Stomach (tissue), 9 donors: ENCODE results near the gene COL5A1. TPM values are rescaled to one million over a fixed set of nuclear protein-coding genes. Genes with fewer than 3 reads are reported as not detected.

Experiments
- DNase-seq, 2 donors: peaks; one replicate each; pipeline versions ENCODE4 v3.0.0 to v3.0.0-alpha.2; 2013 to 2019
- H3K27ac ChIP-seq, 5 donors: fragments of 200-600 bp in 4 of 5; sonication (generic) in 4 of 5; one replicate each; pipeline ENCODE4 v1.5.1; 2013 to 2019; ENCODE audit warnings: mild to moderate bottlenecking in 1 of 5, moderate library complexity in 1 of 5
- H3K27me3 ChIP-seq, 3 donors: fragments of 200-600 bp; sonication (generic); one replicate each; pipeline ENCODE4 v1.5.1; 2017 to 2019; ENCODE audit warnings: mixed run types in 1 of 3
- H3K36me3 ChIP-seq, 4 donors: fragments of 200-600 bp; sonication (generic); 1 replicate in 3 of 4; 2 replicates in 1 of 4; pipeline ENCODE4 v1.5.1; 2016 to 2019
- H3K4me1 ChIP-seq, 4 donors: fragments of 200-600 bp; sonication (generic); one replicate each; pipeline ENCODE4 v1.5.1; 2016 to 2019
- H3K4me3 ChIP-seq, 4 donors: fragments of 200-600 bp; sonication (generic) in 3 of 4; one replicate each; pipeline ENCODE4 v1.5.1; 2016 to 2019; ENCODE audit warnings: mild to moderate bottlenecking in 1 of 4
- H3K9me3 ChIP-seq, 4 donors: fragments of 200-600 bp; sonication (generic); one replicate each; pipeline ENCODE4 v1.5.1; 2016 to 2019
- CTCF ChIP-seq, 7 experiments: fragments of 450-650 bp in 4 of 7; fragments of 200-600 bp in 3 of 7; sonication (generic) in 3 of 7; IDR thresholded peaks; one replicate each; pipeline ENCODE4 v1.5.1; 2016 to 2019; ENCODE audit warnings: antibody characterized with exemption in 7 of 7, control low read depth in 2 of 7, mild to moderate bottlenecking in 1 of 7
- EP300 ChIP-seq: sonication (generic); formaldehyde crosslinking; IDR thresholded peaks from one replicate; pipeline ENCODE4 v1.6.1; 2017; ENCODE audit warnings: antibody characterized with exemption
- POLR2A ChIP-seq, 4 donors: fragments of 450-650 bp; IDR thresholded peaks; one replicate each; pipeline ENCODE4 v1.6.1; 2016; ENCODE audit warnings: antibody characterized with exemption in 4 of 4, control low read depth in 2 of 4, mild to moderate bottlenecking in 1 of 4, moderate library complexity in 1 of 4
- POLR2AphosphoS5 ChIP-seq, 3 donors: sonication (generic); formaldehyde crosslinking; IDR thresholded peaks; one replicate each; pipeline ENCODE4 v1.6.1; 2016; ENCODE audit warnings: antibody characterized with exemption in 3 of 3
- WGBS, 5 donors: extraction: QIAGEN DNeasy Blood & Tissue Kit in 3 of 5; methylation state at CpG; one replicate each; pipeline versions ENCODE4 v1.1.5 to v1.1.7; 2013 to 2018; 5-methylcytosine and 5-hydroxymethylcytosine counted together
- intact Hi-C: fragments of 100-400 bp; cut with DNase I; formaldehyde crosslinking; loops from one replicate; pipeline ENCODE4 v1.15.1; 2023; ENCODE audit warnings: low total_unique reads
- polyA plus RNA-seq, 3 donors: library from polyadenylated mRNA; stranded (reverse); fragments of 200-250 nt; gene quantifications; one replicate each; pipeline ENCODE4 v1.2.3, GENCODE V29; 2013
- total RNA-seq, 5 donors: library from RNA; depleted of rRNA; stranded (reverse); fragments of >200 nt; gene quantifications; one replicate each; pipeline versions ENCODE4 v1.1.0 to v1.2.3, GENCODE V29; 2014 to 2016
- donor health status: healthy with polysubstance abuse.
- donor health status: Bipolar disorder and iron deficiency.
- donor health status: healthy.

The COL5A1 gene
- total and polyA plus RNA-seq, 8 donors = 7.3 to 205 (median 26.4) TPM

GRCh38 chr9:134720136-134720753 is 78.6 kb downstream of the COL5A1 start:
- intact Hi-C loops = no loop called here
- DNase-seq = no peak
- Histone ChIP-seq H3K4me3 (no peak overlapping the region), H3K27ac (no peak overlapping the region), H3K4me1 (peaks cover 0 to 49% (median 29%) of the 10 kb centered on the region in 4 donors), H3K9me3 (no peaks in the 10 kb centered on the region), H3K27me3 (peaks cover 0 to 9% (median 0%) of the 10 kb centered on the region in 3 donors), H3K36me3 (peaks cover 0 to 15% (median 0%) of the 10 kb centered on the region in 4 donors)
- no peak for TF ChIP-seq CTCF (IDR thresholded peaks at IDR 0.05)
- TF ChIP-seq POLR2AphosphoS5 (IDR thresholded peaks at IDR 0.05) = no peak
- TF ChIP-seq POLR2A (IDR thresholded peaks at IDR 0.05) = no peak
- TF ChIP-seq EP300 = no peak
- WGBS, 5 donors = 81 to 86% (median 85%) methylated on average over 8 to 17 of the region's 17 CpGs

GRCh38 chr9:134720796-134721195 is 79.2 kb downstream of the COL5A1 start:
- 87 to 96% (median 92%) methylated on average over 9 of the region's 9 CpGs for WGBS, 5 donors

GRCh38 chr9:134721344-134721743 is 79.7 kb downstream of the COL5A1 start:
- Histone ChIP-seq H3K27ac (no peak overlapping the region), H3K4me3 (no peak overlapping the region), H3K4me1 (peaks cover 0 to 58% (median 31%) of the 10 kb centered on the region in 4 donors), H3K27me3 (peaks cover 0 to 9% (median 0%) of the 10 kb centered on the region in 3 donors), H3K9me3 (no peaks in the 10 kb centered on the region), H3K36me3 (peaks cover 0 to 12% (median 0%) of the 10 kb centered on the region in 4 donors)
- DNase-seq = no peak
- intact Hi-C loops = no loop called here
- WGBS, 5 donors = 80 to 87% (median 84%) methylated on average over 9 of the region's 9 CpGs
- no peak for TF ChIP-seq EP300
- TF ChIP-seq POLR2A (IDR thresholded peaks at IDR 0.05) = no peak
- TF ChIP-seq POLR2AphosphoS5 (IDR thresholded peaks at IDR 0.05) = no peak
- TF ChIP-seq CTCF (IDR thresholded peaks at IDR 0.05) = no peak

More at GRCh38 chr9:134720796-134721195, 79.2 kb downstream of the COL5A1 start:
- DNase-seq = no peak
- no peak overlapping the region for H3K27ac ChIP-seq
- peaks cover 0 to 9% (median 0%) of the 10 kb centered on the region in 3 donors for H3K27me3 ChIP-seq
- H3K36me3 ChIP-seq = peaks cover 0 to 15% (median 0%) of the 10 kb centered on the region in 4 donors
- peaks cover 0 to 55% (median 31%) of the 10 kb centered on the region in 4 donors for H3K4me1 ChIP-seq
- no peak overlapping the region for H3K4me3 ChIP-seq
- no peaks in the 10 kb centered on the region for H3K9me3 ChIP-seq
- no peak for TF ChIP-seq POLR2A (IDR thresholded peaks at IDR 0.05)
- no peak for TF ChIP-seq EP300
- TF ChIP-seq CTCF (IDR thresholded peaks at IDR 0.05) = no peak
- TF ChIP-seq POLR2AphosphoS5 (IDR thresholded peaks at IDR 0.05) = no peak
- intact Hi-C loops = no loop called here

- DNase-seq = no peak
- Histone ChIP-seq H3K27me3 (peaks cover 0 to 9% (median 0%) of the 10 kb centered on the region in 3 donors), H3K4me3 (no peak overlapping the region), H3K36me3 (peaks cover 0 to 7% (median under 1%) of the 10 kb centered on the region in 4 donors), H3K9me3 (no peaks in the 10 kb centered on the region), H3K27ac (peak overlapping the region in 1 of 5 donors; percentile 60), H3K4me1 (peaks cover 0 to 55% (median 31%) of the 10 kb centered on the region in 4 donors)
- intact Hi-C loops = no loop called here
- TF ChIP-seq EP300 (no peak), POLR2A (IDR thresholded peaks at IDR 0.05) (no peak), POLR2AphosphoS5 (IDR thresholded peaks at IDR 0.05) (no peak), CTCF (IDR thresholded peaks at IDR 0.05) (no peak)
- WGBS, 5 donors = 74 to 87% (median 79%) methylated on average over 8 to 15 of the region's 15 CpGs
Measured at GRCh38 chr9:134722120-134722701, 80.6 kb downstream of the COL5A1 start.
